Metanephros (tissue), 1 donor: ENCODE data around the gene OR10K2. TPM values are rescaled to one million over a fixed set of nuclear protein-coding genes. Genes with fewer than 3 reads are reported as not detected.

ENCODE experiments used
- total RNA-seq: library from RNA; depleted of rRNA; stranded (reverse); fragments of >200 nt; gene quantifications from one replicate; pipeline ENCODE4 v1.2.3, GENCODE V29; 2014

The OR10K2 gene
- not detected for total RNA-seq

GRCh38 chr1:158426137-158426536, at the start of gene OR10K2:
TSS of gene OR10K2 (minus strand) at chr1:158426237. CDS start at chr1:158420866, 5,371 bp downstream.

GRCh38 chr1:158471920-158472319, 45.9 kb upstream of the OR10K2 start, which contains the start of gene OR10R2:
TSS of gene OR10R2 (plus strand) at chr1:158472220. CDS start at chr1:158472326, 106 bp downstream.

GRCh38 chr1:158461534-158461933, 35.5 kb upstream of the OR10K2 start, which contains the start of gene OR10K1:
TSS of gene OR10K1 (plus strand) at chr1:158461834. CDS start at chr1:158465562, 3,728 bp downstream.

GRCh38 chr1:158398818-158399514, 27.1 kb downstream of the OR10K2 start, which contains the start of gene OR10T2:
TSS of gene OR10T2 (minus strand) at chr1:158399466. CDS start at chr1:158399466, 0 bp downstream.

Other genes with a start within 250 kb of the OR10K2 start
- 5.0 TPM for gene CD1D, start 245.3 kb downstream of the OR10K2 start, total RNA-seq
- gene CD1A, start 171.8 kb downstream of the OR10K2 start, total RNA-seq, result not detected
- 1.3 TPM for gene CD1C, start 136.3 kb downstream of the OR10K2 start, total RNA-seq
- gene CD1B, start 94.7 kb downstream of the OR10K2 start, total RNA-seq, result not detected
- 0.82 TPM for gene CD1E, start 72.3 kb downstream of the OR10K2 start, total RNA-seq
- not detected for gene OR10T2, start 26.8 kb downstream of the OR10K2 start, total RNA-seq
- not detected for gene OR10K1, start 35.6 kb upstream of the OR10K2 start, total RNA-seq
- gene OR10R2, start 46.0 kb upstream of the OR10K2 start, total RNA-seq, result not detected
- not detected for gene OR6Y1, start 128.2 kb upstream of the OR10K2 start, total RNA-seq
- gene OR6P1, start 144.3 kb upstream of the OR10K2 start, total RNA-seq, result not detected
- gene OR10X1, start 153.7 kb upstream of the OR10K2 start, total RNA-seq, result not detected
- not detected for gene OR10Z1, start 179.0 kb upstream of the OR10K2 start, total RNA-seq